ENCODE measurements around the gene BAZ1B.
A peak's percentile ranks its signal among the peaks of the same experiment; 100 is the strongest.

GRCh38 chr7:73517241-73517995 is 4.7 kb downstream of the BAZ1B start:
- TF ChIP-seq FOXA3 (CRISPR knock-in tag; conservative IDR thresholded peaks at IDR 0.05 in 1 of 2, IDR thresholded peaks at IDR 0.05 in 1 of 2): no peak
- no peak for TF ChIP-seq PATZ1 (CRISPR knock-in tag; IDR thresholded peaks at IDR 0.05; ENCODE audit: borderline replicate concordance)
- no peak for TF ChIP-seq CTCF (IDR thresholded peaks at IDR 0.05 in 2 of 3, conservative IDR thresholded peaks at IDR 0.05 in 1 of 3; ENCODE audit: insufficient read depth in 2 of 3, low read depth in 1 of 3, low read length in 3 of 3)
- no peak for TF ChIP-seq MXI1 (IDR thresholded peaks at IDR 0.05; ENCODE audit: low read depth, low read length)
- TF ChIP-seq HDAC8 (tag; IDR thresholded peaks at IDR 0.05): no peak
- TF ChIP-seq CHD2 (IDR thresholded peaks at IDR 0.05; ENCODE audit: low read depth, low read length): no peak
- TF ChIP-seq ZNF274 (IDR thresholded peaks at IDR 0.05; ENCODE audit: borderline replicate concordance, low read depth, low read length): no peak
- TF ChIP-seq TEAD1 (CRISPR knock-in tag; IDR thresholded peaks at IDR 0.05): no peak
- no peak for TF ChIP-seq ZZZ3 (IDR thresholded peaks at IDR 0.05)
- no peak for TF ChIP-seq JUN (IDR thresholded peaks at IDR 0.05; ENCODE audit: borderline replicate concordance, low read depth, low read length)
- TF ChIP-seq JUN (CRISPR knock-in tag; IDR thresholded peaks at IDR 0.05; ENCODE audit: borderline replicate concordance): no peak
- peak; percentile 85 for TF ChIP-seq CEBPB (tag; IDR thresholded peaks at IDR 0.05)
